GM10847 (cell line): Measurements from ENCODE around the gene CD3D.
A peak's percentile ranks its signal among the peaks of the same experiment; 100 is the strongest.

Experiments
- POLR2A ChIP-seq: IDR thresholded peaks from 2 replicates; pipeline ENCODE4 v1.6.1; 2011; ENCODE audit not compliant: insufficient read length; ENCODE audit errors: extremely low read depth

The CD3D gene

GRCh38 chr11:118342503-118343161 lies at the start of gene CD3D:
TSS of gene CD3D (minus strand) at chr11:118342705. CDS start at chr11:118342607, 98 bp downstream.
- no peak for TF ChIP-seq POLR2A

- no peak for TF ChIP-seq POLR2A
These were observed 41.2 kb upstream of the CD3D start for GRCh38 chr11:118383657-118384056.

GRCh38 chr11:118382954-118383353 lies 40.4 kb upstream of the CD3D start:
- TF ChIP-seq POLR2A: no peak

GRCh38 chr11:118380571-118380970 lies 38.1 kb upstream of the CD3D start:
- no peak for TF ChIP-seq POLR2A

GRCh38 chr11:118379497-118379896 lies 37.0 kb upstream of the CD3D start:
- no peak for TF ChIP-seq POLR2A

GRCh38 chr11:118375978-118376377 lies 33.5 kb upstream of the CD3D start:
- TF ChIP-seq POLR2A: no peak

GRCh38 chr11:118374729-118375128 lies 32.2 kb upstream of the CD3D start:
- TF ChIP-seq POLR2A: no peak

- TF ChIP-seq POLR2A: no peak
These were observed 31.4 kb upstream of the CD3D start for GRCh38 chr11:118373871-118374270.

GRCh38 chr11:118373263-118373662 lies 30.8 kb upstream of the CD3D start:
- TF ChIP-seq POLR2A: no peak

- no peak for TF ChIP-seq POLR2A
These were observed 28.3 kb upstream of the CD3D start for GRCh38 chr11:118370774-118371173.

- TF ChIP-seq POLR2A: no peak
These were observed 23.8 kb upstream of the CD3D start for GRCh38 chr11:118366287-118366686.

- TF ChIP-seq POLR2A: no peak
These were observed 22.6 kb upstream of the CD3D start for GRCh38 chr11:118364956-118365615.

GRCh38 chr11:118359295-118359958 lies 16.9 kb upstream of the CD3D start, which contains the start of gene UBE4A:
TSS of gene UBE4A (plus strand) at chr11:118359600. CDS start at chr11:118365081, 5,481 bp downstream.
- peak; percentile 91 for TF ChIP-seq POLR2A

- no peak for TF ChIP-seq POLR2A
These were observed 15.6 kb upstream of the CD3D start for GRCh38 chr11:118358071-118358470.

GRCh38 chr11:118353084-118353710 lies 10.7 kb upstream of the CD3D start:
- no peak for TF ChIP-seq POLR2A

- TF ChIP-seq POLR2A: no peak
These were observed 7.0 kb upstream of the CD3D start for GRCh38 chr11:118349475-118349874.
